Left forelimb (tissue), 1 donor: ENCODE measurements around the gene CCDC57.
"Not testable (repeated sequence)": the region's sequence is repeated elsewhere in the genome, so short reads cannot be mapped to it uniquely, and the experiment has no call there.

ENCODE experiments used
- DNase-seq: peaks from one replicate; pipeline ENCODE4 v3.0.0-alpha.2; 2018; ENCODE audit warnings: low spot score

The CCDC57 gene

DNA sequence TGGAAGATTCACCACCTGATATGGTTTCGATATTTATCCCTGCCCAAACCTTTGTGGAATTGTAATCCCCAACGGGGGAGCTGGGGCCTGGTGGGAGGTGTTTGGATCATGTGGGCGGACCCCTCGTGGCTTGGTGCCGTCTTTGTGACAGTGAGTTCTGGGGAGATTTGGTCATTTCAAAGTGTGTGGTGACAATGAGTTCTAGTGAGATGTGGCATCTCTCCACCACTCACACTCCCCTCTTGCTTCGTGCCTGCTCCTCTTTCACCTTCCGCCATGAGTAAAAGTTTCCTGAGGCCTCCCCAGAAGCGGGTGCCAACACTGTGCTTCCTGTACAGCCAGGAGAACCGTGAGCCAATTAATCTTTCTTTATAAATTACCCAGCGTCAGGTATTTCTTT lies 9.7 kb downstream of the CCDC57 start:
- no peak for DNase-seq

DNA sequence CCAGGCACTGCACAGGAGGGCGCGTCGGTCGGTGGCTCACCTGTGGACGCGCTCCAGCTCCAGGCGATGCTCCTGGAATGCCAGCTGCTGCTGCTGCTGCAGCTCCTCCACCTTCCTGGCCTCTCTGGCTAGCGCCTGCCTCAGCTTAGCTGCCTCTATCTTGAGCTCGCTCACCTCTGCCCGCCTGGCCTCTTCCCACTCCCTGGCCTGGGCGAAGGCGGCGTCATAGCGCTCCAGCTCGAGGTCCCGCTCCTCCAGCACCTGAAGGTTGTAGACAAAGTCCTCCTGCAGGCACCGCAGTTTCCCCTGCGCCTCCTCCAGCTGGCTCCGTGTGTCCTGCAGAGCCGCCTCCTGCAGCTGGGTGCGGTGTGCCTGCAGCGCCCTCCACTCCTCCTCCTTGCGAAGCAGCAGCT lies 11.1 kb downstream of the CCDC57 start:
- DNase-seq = no peak

DNA sequence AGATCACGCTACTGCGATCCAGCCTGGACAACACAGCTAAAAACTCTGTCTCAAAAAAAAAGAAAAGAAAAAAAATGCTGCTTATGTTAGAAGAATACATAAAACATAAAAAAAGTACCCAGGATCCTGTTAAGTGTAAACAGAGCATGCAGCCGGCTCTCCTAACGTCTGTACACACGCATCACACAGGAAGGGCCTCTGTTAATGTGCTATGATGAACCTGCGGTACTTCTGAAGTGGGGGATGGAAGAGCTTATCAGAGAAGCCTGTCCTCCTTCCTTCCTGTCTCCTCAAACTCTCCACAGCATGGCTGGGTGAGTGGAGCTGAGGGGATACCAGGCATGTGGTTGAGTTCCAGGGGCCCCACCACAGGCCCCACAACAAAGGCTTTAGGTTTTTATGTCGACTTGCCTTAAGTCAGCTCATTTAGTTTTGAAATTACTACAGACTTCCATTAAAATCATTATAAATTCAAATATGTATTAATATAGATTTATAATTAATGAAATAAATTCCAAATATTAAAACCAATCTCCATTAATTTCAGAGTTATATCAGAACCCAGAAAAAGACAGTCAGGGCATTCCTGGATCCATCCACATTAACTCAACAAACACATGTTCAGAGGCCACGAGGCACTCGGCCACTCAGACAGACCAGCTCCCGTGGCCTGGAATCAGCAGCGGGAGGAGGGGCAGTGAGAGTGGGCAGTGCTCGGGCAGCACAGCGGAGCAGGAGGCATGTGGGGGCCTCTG lies 11.7 kb downstream of the CCDC57 start:
- no peak for DNase-seq

DNA sequence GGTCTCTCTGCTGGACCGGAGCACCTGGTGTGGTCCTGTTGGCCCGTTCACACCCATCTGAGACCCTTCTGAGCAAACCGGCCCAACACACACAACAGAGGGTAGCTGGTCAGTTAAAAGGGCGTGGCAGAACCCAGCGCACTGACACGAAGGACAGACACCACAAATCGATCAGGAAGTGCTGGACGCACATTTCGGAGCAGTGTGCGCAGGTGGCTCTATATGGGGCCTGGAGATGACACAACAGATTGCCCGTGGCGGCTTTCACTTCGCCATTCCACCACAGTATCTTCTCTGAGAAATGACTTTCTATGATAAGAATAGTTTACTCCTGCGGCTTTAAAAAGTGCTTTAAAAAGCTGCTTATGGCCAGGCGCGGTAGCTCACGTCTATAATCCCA lies 12.5 kb downstream of the CCDC57 start:
- DNase-seq = no peak

DNA sequence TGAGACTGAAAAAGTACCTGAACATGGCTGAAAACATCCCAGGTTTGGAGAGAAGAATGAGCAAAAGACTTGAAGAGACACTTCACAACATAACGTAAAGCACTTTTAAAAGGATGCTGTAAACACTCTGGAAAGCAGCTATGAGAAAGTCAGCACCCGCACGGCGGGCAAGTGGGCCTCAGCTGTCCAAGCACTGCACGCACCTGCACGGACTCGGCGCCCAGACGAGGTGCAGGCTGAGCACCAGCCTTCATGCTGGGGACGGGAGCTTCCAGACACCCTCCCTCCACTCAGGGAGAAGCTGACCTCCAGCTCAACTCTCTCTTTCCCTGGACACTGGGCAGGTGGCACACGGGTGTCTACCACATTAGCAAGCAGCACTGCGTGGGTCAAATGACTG lies 13.1 kb downstream of the CCDC57 start:
- DNase-seq = no peak

DNA sequence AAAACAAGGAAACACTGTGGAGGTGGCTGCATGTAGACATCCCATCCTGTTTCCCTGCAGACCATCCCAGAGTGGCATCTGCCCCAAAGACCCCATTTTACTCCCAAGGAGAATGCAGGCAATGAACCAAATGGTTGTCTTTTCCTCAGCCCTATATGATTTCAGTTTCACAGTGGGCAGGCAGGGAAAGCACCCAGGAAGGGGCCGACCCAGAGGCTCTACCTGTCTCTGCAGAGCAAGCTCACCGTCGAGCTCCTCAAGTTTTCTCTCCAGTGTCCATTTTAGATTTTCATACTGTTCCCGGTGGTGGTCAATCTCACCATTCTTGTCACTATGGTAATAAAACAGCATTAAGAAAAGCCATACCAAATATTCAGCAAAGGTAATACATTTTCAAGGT lies 14.6 kb downstream of the CCDC57 start:
- DNase-seq = no peak

DNA sequence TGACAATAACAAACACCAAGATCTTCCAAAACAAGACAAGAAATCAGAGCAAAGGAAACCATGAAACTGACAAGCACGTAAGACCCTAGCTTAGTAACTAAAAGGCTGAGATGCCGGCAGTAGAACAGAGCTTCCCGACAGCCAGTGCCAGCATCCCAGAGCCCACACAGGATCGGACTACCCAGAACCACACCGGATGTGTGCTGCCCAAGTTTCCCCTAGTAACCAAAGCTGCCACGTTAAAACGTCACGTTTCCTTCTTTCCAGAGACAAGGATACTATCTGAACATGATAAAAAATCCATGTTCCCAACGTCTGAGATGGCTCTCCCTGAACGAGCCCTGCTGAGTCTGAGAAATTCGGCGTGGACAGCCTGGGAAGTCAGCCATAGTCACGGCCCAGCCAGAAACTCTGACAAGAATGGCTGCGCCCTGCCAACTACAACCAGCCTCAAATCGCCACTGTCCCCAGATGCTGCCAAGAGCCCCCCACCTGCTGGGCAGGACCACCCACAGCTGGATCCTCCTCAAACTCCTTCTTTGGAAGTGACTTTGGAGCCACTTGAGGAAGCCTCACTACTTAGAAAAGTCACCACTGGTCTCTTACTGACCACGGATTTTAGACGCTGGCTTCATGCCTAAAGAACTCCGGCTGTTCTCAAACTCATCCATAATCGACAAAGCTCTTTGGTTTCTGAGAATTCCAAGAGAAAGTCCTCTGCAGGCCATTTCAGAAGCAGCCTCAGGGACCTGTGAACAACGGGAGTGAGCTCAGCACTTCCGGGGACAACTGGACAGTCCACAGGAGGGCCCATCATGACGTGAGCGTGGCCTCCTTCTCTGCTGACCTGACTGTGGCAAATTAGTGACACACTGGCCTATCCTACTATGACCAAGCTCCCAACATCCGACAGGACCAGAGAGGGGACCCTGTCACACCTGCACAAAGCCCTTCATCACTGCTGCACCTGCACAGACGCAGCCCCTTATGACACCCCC lies 16.7 kb downstream of the CCDC57 start:
- no peak for DNase-seq

DNA sequence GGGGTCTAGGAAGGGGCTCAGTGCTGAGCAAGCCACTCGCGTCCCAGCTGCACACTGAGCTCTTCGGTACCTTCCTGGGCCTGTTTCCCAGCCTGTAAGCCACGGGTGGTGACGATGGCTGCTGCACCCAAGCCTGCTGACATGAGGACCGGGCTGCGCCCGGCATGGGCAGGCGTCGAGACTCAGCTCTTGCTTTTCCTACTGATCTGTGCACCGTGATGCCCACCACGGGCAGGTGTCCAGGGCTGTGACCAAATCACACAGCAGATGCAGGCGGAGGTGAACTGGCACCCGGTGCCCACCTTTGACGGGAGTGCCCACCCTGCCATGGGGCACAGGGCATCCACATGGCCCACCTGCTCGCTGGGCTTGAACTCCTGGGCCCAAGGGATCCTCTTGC lies 17.9 kb downstream of the CCDC57 start:
- no peak for DNase-seq

DNA sequence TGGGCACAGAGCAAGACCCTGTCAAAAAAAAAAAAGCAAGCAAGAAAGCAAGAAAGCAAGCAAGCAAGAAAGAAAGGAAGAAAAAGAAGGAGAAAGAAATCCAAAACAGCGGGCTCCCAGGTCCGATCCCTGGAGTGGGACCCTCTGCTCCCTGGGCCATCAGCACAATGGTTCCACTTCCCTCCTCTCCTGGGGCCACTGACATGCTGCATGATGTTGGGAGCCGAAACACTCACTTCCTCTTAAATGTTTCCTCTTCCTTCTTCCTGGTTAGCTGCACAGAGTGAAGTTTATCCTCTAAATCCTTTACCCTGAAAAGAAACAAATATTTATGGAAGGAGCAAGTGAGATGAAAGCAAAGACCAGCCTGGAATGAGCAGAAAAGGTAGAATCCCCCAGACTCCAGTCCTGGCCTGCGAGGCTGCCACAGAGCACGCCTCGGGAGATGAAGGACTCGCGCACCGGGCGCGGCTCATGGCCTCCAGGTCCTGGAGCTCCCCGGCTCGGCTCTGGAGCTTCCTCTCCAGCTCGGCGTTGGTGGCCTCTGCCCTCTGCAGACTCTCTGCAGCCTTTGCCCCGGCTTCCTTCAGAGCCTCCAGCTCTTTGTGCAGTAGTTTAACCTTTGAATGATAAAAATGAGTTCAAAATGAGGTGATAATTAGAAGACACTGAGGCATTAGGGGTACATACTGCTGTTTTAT lies 19.0 kb downstream of the CCDC57 start:
- no peak for DNase-seq

DNA sequence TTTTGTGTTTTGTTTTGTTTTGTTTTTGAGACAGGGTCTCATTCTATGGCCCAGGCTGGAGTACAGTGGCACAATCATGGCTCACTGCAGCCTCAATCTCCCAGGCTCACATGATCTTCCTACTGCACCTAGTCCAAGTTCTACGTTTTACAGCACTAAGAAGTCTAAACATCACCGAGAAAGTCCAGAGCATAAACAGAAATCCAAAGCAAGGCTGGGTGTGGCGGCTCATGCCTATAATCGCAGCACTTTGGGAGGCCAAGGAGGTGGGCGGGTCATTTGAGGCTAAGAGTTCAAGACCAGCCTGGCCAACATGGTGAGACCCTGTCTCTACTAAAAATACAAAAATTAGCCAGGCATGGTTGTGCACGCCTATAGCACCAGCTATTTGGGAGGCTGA lies 19.6 kb downstream of the CCDC57 start:
- not testable (repeated sequence) for DNase-seq

DNA sequence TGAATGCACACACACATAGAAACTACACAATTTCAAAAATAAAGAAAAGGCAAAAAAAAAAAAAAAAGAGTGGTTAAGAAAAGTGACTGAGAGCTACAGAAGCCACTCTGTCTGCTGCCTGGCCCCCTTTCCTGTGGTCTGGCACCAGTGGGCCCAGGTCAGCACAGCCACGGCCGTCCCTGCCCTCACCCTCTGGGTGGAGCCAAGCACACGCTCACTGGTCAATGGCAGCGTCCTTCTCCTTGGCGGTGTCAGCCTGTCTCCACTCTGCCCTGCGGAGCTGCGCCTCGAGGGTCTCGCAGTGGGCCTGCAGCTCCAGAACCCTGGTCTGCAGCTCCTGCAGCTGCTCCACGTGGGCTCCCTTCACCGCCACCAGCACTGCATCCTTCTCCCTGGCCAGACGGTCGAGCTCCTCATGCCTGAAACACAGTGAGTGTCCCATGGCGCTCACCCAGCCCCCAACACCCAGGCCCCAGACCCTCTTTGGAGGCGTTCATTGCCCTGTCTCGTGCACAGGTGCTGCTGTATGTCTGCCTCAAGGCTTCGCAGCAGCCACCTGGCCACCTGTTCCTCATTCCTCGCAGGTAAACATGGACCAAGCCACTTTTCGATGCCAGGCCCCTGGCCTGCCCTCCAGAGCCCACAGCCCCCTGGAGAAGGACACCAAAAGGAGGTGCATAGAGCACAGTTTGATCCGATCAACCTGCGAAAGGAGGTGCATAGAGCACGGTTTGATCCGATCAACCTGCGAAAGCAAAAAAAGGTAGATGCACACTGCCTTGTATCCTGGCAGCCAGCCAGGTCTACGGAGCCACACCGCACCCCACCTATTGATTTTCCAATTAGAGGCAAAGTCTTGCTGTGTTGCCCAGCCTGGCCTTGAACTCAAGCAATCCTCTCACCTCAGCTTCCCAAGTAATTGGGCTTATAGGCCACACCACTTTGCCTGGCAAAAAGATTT lies 24.4 kb downstream of the CCDC57 start:
- no peak for DNase-seq

DNA sequence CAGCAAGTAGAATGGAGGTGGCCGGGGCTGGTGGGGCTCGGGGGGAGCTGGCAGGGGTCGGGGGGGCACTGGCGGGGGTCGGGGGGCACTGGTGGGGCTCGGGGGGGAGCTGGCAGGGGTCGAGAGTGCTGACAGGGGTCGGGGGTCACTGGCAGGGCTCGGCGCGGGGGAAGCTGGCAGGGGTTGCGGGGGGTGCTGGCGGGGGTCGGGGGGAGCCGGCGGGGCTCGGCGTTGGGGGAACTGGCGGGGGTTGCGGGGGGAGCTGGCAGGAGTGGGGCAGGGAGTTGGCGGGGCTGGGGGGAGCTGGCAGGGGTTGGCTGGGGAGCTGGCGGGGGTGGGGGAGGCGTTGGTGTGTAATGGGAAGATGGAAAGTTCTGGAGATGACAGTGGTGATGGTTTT lies 25.1 kb downstream of the CCDC57 start:
- DNase-seq = no peak

DNA sequence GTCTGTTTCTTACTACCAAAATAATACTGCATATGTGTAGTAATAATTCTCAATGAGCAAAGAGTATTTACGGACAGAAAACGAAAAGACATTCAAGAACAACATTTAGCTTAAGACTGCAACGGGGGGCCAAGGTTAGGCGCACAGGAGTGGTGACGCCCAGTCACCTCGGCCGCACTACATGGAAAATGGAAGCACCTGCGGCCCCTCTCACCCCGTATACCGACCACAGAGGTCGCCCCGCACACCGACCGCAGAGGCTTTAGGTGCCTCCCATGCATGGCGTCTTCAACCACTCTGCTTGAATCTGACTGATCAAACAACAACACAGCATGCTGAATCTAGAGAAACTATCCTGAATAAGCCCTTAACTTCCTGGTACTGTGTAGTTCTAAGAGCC lies 26.4 kb downstream of the CCDC57 start:
- no peak for DNase-seq

DNA sequence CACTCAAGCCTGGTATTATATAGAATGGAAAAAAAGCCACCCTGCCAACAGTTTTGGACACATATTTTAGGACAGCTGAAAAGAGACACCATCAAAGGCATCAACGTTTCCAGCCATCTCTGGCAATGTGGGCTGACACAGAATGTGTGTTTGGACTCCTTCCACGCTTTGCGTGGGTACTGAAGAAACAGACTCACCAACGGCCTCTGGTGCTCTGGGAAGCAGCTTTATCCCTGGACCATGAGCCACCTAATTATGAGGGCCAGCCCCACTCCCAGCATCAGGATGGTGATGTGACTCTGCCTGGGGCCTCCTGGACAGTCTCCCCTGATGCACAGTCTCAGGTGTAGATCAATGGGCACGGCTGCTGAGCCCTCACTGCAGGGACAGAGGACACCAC lies 27.9 kb downstream of the CCDC57 start:
- no peak for DNase-seq

DNA sequence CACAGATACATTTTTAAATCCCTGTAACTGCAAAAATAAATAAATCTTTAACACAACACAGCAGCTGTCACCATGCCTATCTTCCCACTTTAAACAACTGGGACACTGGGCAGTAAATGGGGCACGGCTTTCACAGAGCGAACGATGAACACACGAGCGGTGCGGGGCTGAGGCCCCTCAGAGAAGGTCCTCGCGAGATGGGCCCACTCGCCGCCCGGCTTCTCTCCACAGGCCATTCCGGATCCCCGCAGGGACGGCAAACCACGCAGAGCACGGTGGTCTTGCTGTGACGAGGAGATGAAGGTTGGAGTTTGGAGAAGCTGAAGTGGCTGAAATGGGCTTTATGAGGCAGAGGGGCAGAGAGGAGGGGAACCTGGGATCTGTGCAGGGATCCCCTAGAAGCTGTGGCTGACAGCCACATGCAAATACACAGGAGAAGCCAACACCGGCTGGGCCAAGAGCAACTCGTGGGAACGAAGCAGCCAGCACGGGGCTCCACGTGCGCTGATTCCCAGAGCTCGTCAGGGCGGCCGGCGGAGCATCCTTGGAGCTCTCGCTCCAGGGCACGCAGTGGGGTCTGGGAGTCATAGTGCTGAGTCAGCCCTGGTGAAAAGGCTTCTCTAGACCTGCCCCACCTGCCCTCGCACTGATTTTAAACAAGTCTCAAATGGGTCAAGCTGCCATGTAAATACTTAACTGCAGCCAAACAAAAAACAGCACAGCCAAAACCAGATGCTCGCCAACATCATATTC lies 31.7 kb downstream of the CCDC57 start:
- no peak for DNase-seq

DNA sequence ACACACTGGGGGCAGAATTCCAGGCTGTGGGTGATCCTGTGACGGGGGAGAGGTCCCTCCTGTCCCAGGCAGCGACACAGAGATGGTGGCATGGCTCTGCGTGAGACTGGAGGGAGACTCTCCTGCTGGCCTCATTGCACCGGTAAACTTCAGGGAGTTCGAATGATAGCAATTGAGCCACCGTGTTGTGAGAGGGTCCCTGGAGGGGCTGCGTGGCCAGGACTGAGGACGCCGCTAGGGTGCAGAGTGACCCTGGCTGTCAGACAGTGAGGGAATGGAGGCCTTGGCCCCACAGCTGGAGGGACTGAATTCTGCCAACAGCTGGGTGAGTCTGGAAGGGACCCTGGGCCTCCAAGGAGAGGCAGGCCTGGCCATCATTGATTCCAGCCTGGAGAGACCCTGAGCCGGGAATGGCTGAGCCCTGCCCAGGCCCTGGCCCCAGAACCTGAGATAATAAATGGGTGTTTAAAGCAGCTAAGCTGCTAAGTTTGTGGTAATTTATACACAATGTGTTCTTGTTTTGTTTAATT lies 32.6 kb downstream of the CCDC57 start:
- no peak for DNase-seq

DNA sequence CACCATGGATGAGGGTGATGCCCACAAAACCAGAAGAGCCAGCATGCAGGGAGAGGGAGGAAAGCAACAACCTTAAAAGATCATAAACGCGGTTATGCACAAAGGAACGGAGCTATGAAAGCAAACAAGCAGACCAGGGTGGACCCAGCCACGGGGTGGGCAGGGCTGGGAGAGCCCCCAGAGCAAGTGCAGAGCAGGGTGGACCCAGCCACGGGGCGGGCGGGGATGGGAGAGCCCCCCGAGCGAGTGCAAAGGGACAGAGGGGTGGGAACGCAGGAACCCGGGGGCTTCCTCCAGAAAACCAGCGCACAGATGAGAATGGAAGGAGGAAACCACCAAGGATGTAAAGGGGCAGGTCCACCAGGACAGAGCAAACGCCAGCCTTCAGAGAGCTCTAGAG lies 33.2 kb downstream of the CCDC57 start:
- DNase-seq = no peak

DNA sequence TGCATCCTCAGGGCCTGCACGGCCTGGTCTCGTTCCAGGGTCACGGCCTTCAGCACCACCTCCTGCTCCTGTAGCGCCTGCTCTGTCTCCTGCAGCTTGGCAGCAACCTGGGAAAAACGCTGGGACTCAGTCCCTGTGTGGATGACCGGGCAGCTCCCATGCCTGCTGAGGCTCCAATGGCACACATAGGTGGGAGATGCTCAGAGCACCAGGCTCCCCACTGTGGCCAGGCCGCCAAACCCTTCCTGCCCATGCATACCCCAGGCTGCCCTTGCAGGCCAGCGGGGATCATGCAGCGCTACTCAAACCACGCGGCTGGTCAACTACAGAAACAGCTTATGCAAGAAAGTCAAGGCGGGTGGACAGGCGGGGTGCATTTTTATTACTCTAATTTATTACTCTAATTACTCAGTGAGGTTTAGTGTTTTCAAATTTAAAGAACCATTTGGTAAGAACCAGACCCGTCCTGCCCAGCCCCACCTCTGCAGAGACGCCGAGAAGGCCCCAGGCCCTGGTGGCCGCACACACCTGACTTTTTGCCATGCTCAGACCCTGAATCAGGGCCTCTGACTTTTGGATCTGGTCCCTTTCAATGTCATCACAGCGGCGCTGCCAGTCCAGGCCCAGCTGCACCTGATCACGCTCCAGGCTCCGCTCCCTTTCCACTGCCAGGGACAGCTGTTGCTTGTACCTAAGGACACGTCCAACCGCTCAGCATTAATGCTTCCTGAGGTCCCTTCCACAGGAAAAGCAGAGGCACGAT lies 34.0 kb downstream of the CCDC57 start:
- DNase-seq = no peak

DNA sequence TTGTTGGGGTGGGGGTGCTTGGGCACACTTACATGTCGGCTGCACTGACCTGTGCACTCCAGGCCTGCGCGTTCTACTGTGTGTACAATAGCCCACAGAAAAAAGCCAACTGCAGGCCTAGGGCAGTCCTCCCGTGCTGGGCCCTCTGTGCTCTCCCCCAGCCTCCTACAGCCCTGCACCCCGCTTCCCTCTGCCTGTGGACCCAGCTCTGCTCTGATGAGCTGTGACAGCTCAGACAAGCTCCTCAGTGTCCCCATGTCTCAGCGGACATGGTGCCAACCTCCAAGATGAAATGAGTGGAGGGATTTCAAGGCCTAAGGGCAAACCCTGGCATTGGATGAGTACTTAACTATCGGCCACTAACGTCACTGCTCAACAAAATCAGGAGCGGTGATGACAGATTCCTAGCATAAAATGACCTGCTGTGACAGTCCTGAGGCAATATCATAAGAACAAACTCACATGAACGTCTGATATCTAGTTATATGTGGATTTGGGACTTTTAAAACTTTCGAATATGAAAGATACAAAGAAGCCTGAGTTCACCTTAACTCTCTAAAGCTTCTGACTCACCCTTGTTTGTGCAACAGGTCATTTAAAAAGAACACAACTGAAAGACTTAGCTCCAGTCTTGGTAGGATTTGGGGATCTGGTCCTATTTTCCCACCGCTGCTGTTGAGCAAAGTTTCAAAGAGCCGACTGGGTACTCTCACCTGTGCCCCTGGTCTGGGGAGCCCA lies 34.7 kb downstream of the CCDC57 start:
- DNase-seq = no peak
